GM18502 (cell line): ENCODE results near the gene LDHAL6A.
"Not testable (repeated sequence)": the region's sequence is repeated elsewhere in the genome, so short reads cannot be mapped to it uniquely, and the experiment has no call there.

ENCODE experiments used
- ATAC-seq: cut with Tn5 transposase; IDR thresholded peaks from one replicate; pipeline ENCODE4 v1.9.1; 2021; ENCODE audit warnings: mild to moderate bottlenecking; ENCODE audit not compliant: unreplicated experiment, poor library complexity

Gene LDHAL6A

GRCh38 chr11:18455686-18456372, at the start of gene LDHAL6A:
TSS of gene LDHAL6A (plus strand) at chr11:18455856. CDS start at chr11:18456681, 825 bp downstream.
- ATAC-seq: no peak

- ATAC-seq: not testable (repeated sequence)
These were observed 48.3 kb upstream of the LDHAL6A start for GRCh38 chr11:18407400-18407799.

GRCh38 chr11:18408558-18409291, 46.9 kb upstream of the LDHAL6A start:
- ATAC-seq: no peak

GRCh38 chr11:18416459-18416858, 39.2 kb upstream of the LDHAL6A start:
- no peak for ATAC-seq

GRCh38 chr11:18419040-18419439, 36.6 kb upstream of the LDHAL6A start:
- ATAC-seq: no peak

GRCh38 chr11:18420067-18420466, 35.6 kb upstream of the LDHAL6A start:
- ATAC-seq: no peak

- no peak for ATAC-seq
These were observed 28.4 kb upstream of the LDHAL6A start for GRCh38 chr11:18427240-18427639.

- no peak for ATAC-seq
These were observed 26.3 kb upstream of the LDHAL6A start for GRCh38 chr11:18429332-18429731.

GRCh38 chr11:18438691-18439090, 17.0 kb upstream of the LDHAL6A start:
- no peak for ATAC-seq

- ATAC-seq: no peak
These were observed 6.4 kb upstream of the LDHAL6A start for GRCh38 chr11:18449251-18449650.

- no peak for ATAC-seq
These were observed 2.7 kb upstream of the LDHAL6A start for GRCh38 chr11:18452927-18453326.

GRCh38 chr11:18457450-18457849, 1.8 kb downstream of the LDHAL6A start:
- no peak for ATAC-seq

GRCh38 chr11:18459634-18460033, 4.0 kb downstream of the LDHAL6A start:
- no peak for ATAC-seq

- no peak for ATAC-seq
These were observed 6.3 kb downstream of the LDHAL6A start for GRCh38 chr11:18461909-18462308.

GRCh38 chr11:18463439-18463838, 7.8 kb downstream of the LDHAL6A start:
- ATAC-seq: no peak

GRCh38 chr11:18466402-18466801, 10.7 kb downstream of the LDHAL6A start:
- no peak for ATAC-seq

GRCh38 chr11:18468059-18468458, 12.4 kb downstream of the LDHAL6A start:
- no peak for ATAC-seq

GRCh38 chr11:18468961-18469360, 13.3 kb downstream of the LDHAL6A start:
- ATAC-seq: no peak

GRCh38 chr11:18471995-18472394, 16.3 kb downstream of the LDHAL6A start:
- no peak for ATAC-seq

- no peak for ATAC-seq
These were observed 16.9 kb downstream of the LDHAL6A start for GRCh38 chr11:18472587-18472986.

- ATAC-seq: no peak
These were observed 23.4 kb downstream of the LDHAL6A start for GRCh38 chr11:18479063-18479462.
